NB4 (cell line): Measurements from ENCODE around the gene ARFGAP1.

Source experiments
- DNase-seq: peaks from one replicate; pipeline ENCODE4 v3.0.0; 2010; ENCODE audit warnings: low read depth
- H3K4me3 ChIP-seq: one replicate; pipeline ENCODE4 v1.5.1; 2011; ENCODE audit warnings: mild to moderate bottlenecking, low read depth, low read length, moderate library complexity
- MYC ChIP-seq: IDR thresholded peaks from 2 replicates; pipeline ENCODE4 v1.6.1; 2011; ENCODE audit warnings: low read depth, low read length
- POLR2A ChIP-seq: IDR thresholded peaks from 2 replicates; pipeline ENCODE4 v1.6.1; 2011; ENCODE audit warnings: mild to moderate bottlenecking; ENCODE audit not compliant: insufficient read length; ENCODE audit errors: extremely low read depth
- TF ChIP-seq, protein P1 (sequence below): IDR thresholded peaks from 2 replicates; pipeline ENCODE4 v1.6.1; 2011; ENCODE audit warnings: low read depth, low read length
- TF ChIP-seq, protein P2 (sequence below): IDR thresholded peaks from one replicate; pipeline ENCODE4 v1.5.1; 2012; ENCODE audit warnings: low read depth, low read length

ARFGAP1 gene

DNA sequence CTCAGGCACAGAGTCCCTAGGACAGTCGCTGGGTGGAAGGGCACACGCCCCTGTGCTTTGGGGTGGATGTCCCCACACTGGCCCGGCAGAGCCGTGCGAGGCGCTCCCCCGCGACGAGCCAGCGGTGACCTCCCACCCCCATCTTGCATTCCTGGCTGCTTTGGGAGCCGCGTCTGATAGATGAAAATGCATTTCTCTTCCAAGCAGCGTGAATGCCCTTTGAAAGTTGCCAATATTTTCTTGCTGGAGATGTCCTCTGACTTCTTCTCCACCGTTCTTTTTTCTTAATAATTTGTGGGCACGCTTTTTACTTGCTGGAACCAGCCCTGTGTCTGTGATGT, 50.3 kb downstream of the ARFGAP1 start:
- TF ChIP-seq MYC (no peak), POLR2A (no peak)
- TF ChIP-seq, protein P1, sequence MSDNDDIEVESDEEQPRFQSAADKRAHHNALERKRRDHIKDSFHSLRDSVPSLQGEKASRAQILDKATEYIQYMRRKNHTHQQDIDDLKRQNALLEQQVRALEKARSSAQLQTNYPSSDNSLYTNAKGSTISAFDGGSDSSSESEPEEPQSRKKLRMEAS, result no peak
- TF ChIP-seq, protein P2, sequence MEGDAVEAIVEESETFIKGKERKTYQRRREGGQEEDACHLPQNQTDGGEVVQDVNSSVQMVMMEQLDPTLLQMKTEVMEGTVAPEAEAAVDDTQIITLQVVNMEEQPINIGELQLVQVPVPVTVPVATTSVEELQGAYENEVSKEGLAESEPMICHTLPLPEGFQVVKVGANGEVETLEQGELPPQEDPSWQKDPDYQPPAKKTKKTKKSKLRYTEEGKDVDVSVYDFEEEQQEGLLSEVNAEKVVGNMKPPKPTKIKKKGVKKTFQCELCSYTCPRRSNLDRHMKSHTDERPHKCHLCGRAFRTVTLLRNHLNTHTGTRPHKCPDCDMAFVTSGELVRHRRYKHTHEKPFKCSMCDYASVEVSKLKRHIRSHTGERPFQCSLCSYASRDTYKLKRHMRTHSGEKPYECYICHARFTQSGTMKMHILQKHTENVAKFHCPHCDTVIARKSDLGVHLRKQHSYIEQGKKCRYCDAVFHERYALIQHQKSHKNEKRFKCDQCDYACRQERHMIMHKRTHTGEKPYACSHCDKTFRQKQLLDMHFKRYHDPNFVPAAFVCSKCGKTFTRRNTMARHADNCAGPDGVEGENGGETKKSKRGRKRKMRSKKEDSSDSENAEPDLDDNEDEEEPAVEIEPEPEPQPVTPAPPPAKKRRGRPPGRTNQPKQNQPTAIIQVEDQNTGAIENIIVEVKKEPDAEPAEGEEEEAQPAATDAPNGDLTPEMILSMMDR, result no peak
- no peak for DNase-seq
- H3K4me3 ChIP-seq, result no peak overlapping the region

DNA sequence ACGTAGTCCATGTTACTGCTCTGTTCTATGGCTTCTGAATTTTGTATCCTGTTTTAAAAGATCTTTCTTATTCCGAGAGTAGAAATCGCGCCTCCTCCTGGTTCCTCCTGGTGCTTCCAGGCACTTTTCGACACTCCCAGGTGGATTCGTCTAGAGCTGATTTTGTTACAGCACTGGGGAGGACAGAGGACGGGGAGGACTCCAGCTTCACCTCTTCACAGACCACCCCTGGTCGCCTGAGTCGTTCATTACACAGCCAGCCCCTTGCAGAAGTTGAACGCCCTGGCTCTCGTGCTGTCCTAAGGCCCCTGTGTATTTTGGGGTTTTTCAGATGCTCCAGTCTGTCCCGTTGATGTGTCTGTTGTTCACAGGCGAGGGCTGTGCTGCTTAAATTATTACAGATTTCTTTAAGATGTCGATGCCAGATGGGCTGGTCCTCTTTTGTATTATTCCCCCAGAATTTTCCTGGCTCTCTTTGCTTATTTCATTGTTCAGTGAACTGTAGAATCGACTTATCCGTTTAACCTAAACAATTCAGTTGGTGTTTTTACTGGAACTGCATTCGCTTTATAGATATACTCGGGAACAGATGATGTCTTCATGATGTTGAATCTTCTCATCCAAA, 50.9 kb downstream of the ARFGAP1 start:
- no peak for DNase-seq
- no peak for TF ChIP-seq POLR2A
- no peak for TF ChIP-seq MYC
- TF ChIP-seq, protein P1, result no peak
- TF ChIP-seq, protein P2, result no peak
- no peak overlapping the region for H3K4me3 ChIP-seq

DNA sequence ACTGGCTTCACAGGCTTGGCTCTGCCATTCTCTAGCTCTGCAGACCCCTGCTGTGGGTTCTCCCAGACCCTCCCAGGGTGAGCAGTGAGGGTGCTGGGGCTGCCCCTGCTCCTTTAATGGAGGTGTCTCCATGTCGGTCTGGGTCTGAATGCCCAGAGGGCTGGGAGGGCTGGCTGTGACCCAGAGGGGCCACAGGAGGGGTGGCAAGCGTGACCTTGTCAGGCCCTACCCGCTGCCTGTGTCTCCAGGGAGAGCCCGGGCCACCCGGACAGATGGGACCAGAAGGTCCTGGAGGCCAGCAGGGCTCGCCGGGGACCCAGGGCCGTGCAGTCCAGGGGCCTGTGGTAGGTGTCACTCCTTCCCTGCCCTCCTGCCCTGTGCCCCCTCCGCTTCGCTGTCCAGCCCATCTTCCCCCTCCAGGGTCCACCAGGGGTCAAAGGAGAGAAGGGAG, 52.4 kb downstream of the ARFGAP1 start:
- DNase-seq, result no peak
- H3K4me3 ChIP-seq, result no peak overlapping the region
- TF ChIP-seq, protein P2, result no peak
- no peak for TF ChIP-seq MYC
- TF ChIP-seq, protein P1, result no peak
- no peak for TF ChIP-seq POLR2A

DNA sequence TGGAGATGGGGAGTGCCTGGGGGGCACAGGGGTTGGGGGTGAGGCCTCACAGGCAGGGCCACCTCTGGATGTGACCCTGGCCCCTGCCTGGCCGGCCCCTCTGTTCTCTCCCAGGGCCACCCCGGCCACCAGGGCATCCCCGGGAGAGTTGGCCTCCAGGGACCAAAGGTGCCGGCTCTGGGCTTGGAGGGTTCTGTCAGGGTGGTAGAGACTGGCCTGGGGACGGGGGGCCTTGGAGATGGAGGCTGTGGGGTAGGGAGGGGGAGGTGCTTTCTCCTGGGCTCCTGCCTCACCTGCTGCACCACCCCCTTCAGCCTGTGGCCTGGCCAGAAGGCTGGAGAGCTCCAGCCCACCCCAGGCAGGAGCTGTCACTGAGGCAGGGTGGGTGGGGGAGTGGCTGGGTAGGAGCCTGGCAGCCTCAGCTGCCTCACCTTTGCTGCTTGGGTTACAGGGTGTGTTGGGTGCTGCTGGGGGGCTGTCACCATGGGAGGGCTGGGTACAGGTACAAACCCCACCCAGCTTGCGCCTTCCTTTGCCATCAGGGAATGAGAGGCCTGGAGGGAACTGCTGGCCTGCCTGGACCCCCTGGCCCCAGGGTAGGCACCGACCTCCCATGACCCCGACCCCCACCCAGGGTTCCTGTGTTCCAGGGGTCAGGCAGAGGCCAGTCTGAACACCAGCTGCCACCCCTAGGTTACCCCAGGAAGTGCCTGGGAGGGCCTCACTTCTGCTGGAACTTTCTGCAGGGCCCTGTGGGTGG, 53.1 kb downstream of the ARFGAP1 start:
- H3K4me3 ChIP-seq, result no peak overlapping the region
- TF ChIP-seq, protein P1, result no peak
- TF ChIP-seq, protein P2, result no peak
- TF ChIP-seq POLR2A (no peak), MYC (no peak)

DNA sequence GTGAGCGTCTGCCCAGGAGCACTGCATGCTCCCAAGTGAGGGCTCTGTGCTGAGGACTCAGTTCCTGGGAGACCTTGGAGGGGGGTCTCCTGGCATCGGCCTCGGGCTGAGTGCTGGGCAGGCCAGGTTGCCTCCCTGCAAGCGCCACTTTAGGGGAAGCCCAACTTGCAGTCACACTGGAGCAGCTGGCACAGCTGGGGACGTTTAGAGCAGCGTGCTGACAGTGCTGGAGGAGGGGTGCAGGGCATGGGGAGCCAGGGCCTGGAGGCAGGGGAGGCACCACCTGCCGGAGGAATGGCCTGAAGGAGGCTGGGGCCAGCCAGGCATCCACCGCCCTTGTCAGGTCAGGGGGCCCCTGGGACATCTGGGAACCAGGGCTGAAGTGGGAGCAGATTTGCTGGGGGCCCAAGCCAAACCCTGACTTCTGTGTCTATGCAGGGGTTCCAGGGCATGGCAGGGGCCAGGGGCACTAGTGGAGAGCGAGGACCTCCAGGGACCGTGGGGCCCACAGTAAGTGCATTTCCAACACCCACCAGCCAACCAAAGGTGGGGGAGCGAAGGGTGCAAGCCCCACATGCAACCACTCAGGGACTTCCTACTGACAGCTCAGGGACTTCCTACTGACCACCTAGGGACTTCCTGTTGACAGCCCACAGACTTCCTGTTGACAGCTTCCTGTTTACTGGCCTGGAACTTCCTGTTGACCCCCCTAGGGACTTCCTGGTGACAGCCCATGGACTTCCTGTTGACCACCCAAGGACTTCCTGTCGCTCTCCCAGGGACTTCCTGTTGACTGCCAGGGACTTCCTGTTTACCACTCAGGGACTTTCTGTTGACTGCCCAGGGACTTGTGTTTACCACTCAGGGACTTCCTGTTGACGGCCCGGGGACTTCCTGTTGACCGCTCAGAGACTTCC, 54.0 kb downstream of the ARFGAP1 start:
- DNase-seq, result no peak
- H3K4me3 ChIP-seq, result no peak overlapping the region
- TF ChIP-seq MYC (no peak), POLR2A (no peak)
- TF ChIP-seq, protein P1, result no peak

More for the DNA sequence above, 53.1 kb downstream of the ARFGAP1 start:
- DNase-seq, result no peak
